ENCODE measurements around the gene PLEKHA7.
"Not testable (repeated sequence)": the region's sequence is repeated elsewhere in the genome, so short reads cannot be mapped to it uniquely, and the experiment has no call there.

The PLEKHA7 gene

GRCh38 chr11:16874275-16874975 is 139.8 kb downstream of the PLEKHA7 start:
- DNase-seq: no peak

GRCh38 chr11:16873289-16873688 is 140.9 kb downstream of the PLEKHA7 start:
- DNase-seq: no peak

- no peak for DNase-seq
Observed at GRCh38 chr11:16871368-16871767, 142.8 kb downstream of the PLEKHA7 start.

GRCh38 chr11:16867097-16867496 is 147.1 kb downstream of the PLEKHA7 start:
- no peak for DNase-seq

GRCh38 chr11:16864428-16864827 is 149.8 kb downstream of the PLEKHA7 start:
- not testable (repeated sequence) for DNase-seq

GRCh38 chr11:16863389-16863788 is 150.8 kb downstream of the PLEKHA7 start:
- no peak for DNase-seq

GRCh38 chr11:16862726-16863125 is 151.5 kb downstream of the PLEKHA7 start:
- DNase-seq: no peak

- DNase-seq: no peak
Observed at GRCh38 chr11:16861862-16862261, 152.4 kb downstream of the PLEKHA7 start.

- DNase-seq: no peak
Observed at GRCh38 chr11:16860617-16861016, 153.6 kb downstream of the PLEKHA7 start.

- no peak for DNase-seq
Observed at GRCh38 chr11:16859651-16860050, 154.6 kb downstream of the PLEKHA7 start.

GRCh38 chr11:16857186-16857585 is 157.0 kb downstream of the PLEKHA7 start:
- DNase-seq: no peak

GRCh38 chr11:16856022-16856471 is 158.2 kb downstream of the PLEKHA7 start:
- no peak for DNase-seq

- no peak for DNase-seq
Observed at GRCh38 chr11:16854979-16855378, 159.2 kb downstream of the PLEKHA7 start.

GRCh38 chr11:16853859-16854258 is 160.4 kb downstream of the PLEKHA7 start:
- DNase-seq: no peak

- DNase-seq: no peak
Observed at GRCh38 chr11:16853266-16853665, 160.9 kb downstream of the PLEKHA7 start.

- no peak for DNase-seq
Observed at GRCh38 chr11:16846305-16846704, 167.9 kb downstream of the PLEKHA7 start.

- no peak for DNase-seq
Observed at GRCh38 chr11:16844268-16844771, 169.9 kb downstream of the PLEKHA7 start.

- DNase-seq: no peak
Observed at GRCh38 chr11:16843294-16843693, 170.9 kb downstream of the PLEKHA7 start.

GRCh38 chr11:16841984-16842383 is 172.2 kb downstream of the PLEKHA7 start:
- no peak for DNase-seq

- no peak for DNase-seq
Observed at GRCh38 chr11:16841481-16841880, 172.7 kb downstream of the PLEKHA7 start.

- DNase-seq: no peak
Observed at GRCh38 chr11:16840951-16841350, 173.3 kb downstream of the PLEKHA7 start.

- no peak for DNase-seq
Observed at GRCh38 chr11:16839821-16840220, 174.4 kb downstream of the PLEKHA7 start.

GRCh38 chr11:16834384-16834783 is 179.8 kb downstream of the PLEKHA7 start:
- no peak for DNase-seq

GRCh38 chr11:16833026-16833425 is 181.2 kb downstream of the PLEKHA7 start:
- DNase-seq: no peak

- no peak for DNase-seq
Observed at GRCh38 chr11:16832193-16832539, 182.0 kb downstream of the PLEKHA7 start.

Data from T-helper 9 cell (primary cell).